Right cardiac atrium (tissue), 5 donors: Measurements from ENCODE around the gene CYTH1. TPM values are rescaled to one million over a fixed set of nuclear protein-coding genes. Genes with fewer than 3 reads are reported as not detected.
"Not testable (repeated sequence)": the region's sequence is repeated elsewhere in the genome, so short reads cannot be mapped to it uniquely, and the experiment has no call there.

Experiments
- ATAC-seq, 2 donors: fragments of 200-7000 bp; cut with Tn5 transposase; one replicate each; pipeline versions ENCODE4 v1.8.0 to v1.9.1; 2020; ENCODE audit warnings: moderate library complexity in 2 of 2, mild to moderate bottlenecking in 1 of 2
- DNase-seq, 3 donors: peaks; one replicate each; pipeline ENCODE4 v3.0.0-alpha.2; 2020
- H3K27ac ChIP-seq: one replicate; pipeline ENCODE4 v1.5.1; 2013; ENCODE audit warnings: mild to moderate bottlenecking, low read length, control low read depth, moderate library complexity
- H3K27me3 ChIP-seq: one replicate; pipeline ENCODE4 v1.6.1; 2013; ENCODE audit not compliant: control insufficient read depth, insufficient read depth
- H3K4me1 ChIP-seq: one replicate; pipeline ENCODE4 v1.6.1; 2013; ENCODE audit warnings: low read length; ENCODE audit not compliant: control insufficient read depth, insufficient read depth
- H3K4me3 ChIP-seq: one replicate; pipeline ENCODE4 v1.5.1; 2013; ENCODE audit warnings: low read length, control low read depth
- H3K9me3 ChIP-seq: one replicate; pipeline ENCODE4 v1.6.1; 2013; ENCODE audit warnings: low read length; ENCODE audit not compliant: control insufficient read depth
- WGBS: extraction: QIAGEN DNeasy Blood & Tissue Kit; methylation state at CpG from one replicate; pipeline ENCODE4 v1.1.7; 2013; 5-methylcytosine and 5-hydroxymethylcytosine counted together
- intact Hi-C, 4 donors: fragments of 100-400 bp; cut with DNase I; formaldehyde crosslinking; loops; one replicate each; pipeline versions ENCODE4 v1.11.0 to v1.14.0; 2022 to 2023
- polyA plus RNA-seq: library from polyadenylated mRNA; stranded (reverse); fragments of 200-250 nt; gene quantifications from one replicate; pipeline ENCODE4 v1.2.3, GENCODE V29; 2013
- total RNA-seq, 4 donors: library from RNA; stranded (reverse); fragmentation: NEBNext Ultra II Directional; extraction: Animal tissue kit (Norgen Biotek cat#: 25700); gene quantifications; one replicate each; pipeline ENCODE4 v1.2.1, GENCODE V29; 2021
- donor health status: healthy with polysubstance abuse.
- donor health status: DM: no; HTN: yes; CAD: no.
- donor health status: DM: no; HTN: no; CAD: no.
- donor health status: DM: no; HTN: yes; CAD: no; lungs with severe emphysema.
- donor health status: DM: yes; HTN: yes; CAD: no.

The CYTH1 gene
- total and polyA plus RNA-seq, 5 donors, result 22.5 to 39.1 (median 36.0) TPM

DNA sequence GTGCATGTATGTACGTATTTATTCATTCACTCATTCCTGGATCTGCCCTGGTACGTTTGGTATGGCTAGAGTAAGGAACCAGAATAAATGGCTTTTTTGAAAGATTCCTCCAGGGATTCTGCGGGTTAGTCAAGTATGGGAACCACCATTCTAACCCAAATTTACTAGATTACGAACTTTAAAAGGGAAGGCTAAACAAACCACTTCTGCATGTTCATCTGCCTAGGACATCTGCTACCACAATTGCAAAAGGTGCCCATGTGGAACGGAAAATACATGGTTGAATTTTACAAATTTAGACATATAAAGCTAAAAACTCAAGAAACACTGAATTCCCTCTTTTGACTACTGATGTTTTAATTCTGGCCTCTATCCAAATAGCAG, 22.1 kb downstream of the CYTH1 start:
- Histone ChIP-seq H3K4me1 (peaks cover 10% of the 10 kb centered on the region), H3K9me3 (no peaks in the 10 kb centered on the region), H3K27me3 (no peaks in the 10 kb centered on the region), H3K27ac (no peak overlapping the region), H3K4me3 (no peak overlapping the region)
- WGBS, result 90% methylated on average over 5 of the region's 5 CpGs
- ATAC-seq, result no peak
- DNase-seq, result no peak
- intact Hi-C loops, result no loop called here

- Histone ChIP-seq H3K4me1 (peaks cover 6% of the 10 kb centered on the region), H3K27me3 (no peaks in the 10 kb centered on the region), H3K9me3 (no peaks in the 10 kb centered on the region), H3K27ac (no peak overlapping the region), H3K4me3 (no peak overlapping the region)
- intact Hi-C loops, result no loop called here
- 48% methylated on average over 11 of the region's 11 CpGs for WGBS
- peak; percentile 70 to 91 (median 87) for DNase-seq
- peak; percentile 70 to 72 for ATAC-seq
Measured at GRCh38 chr17:78759203-78759968, 22.7 kb downstream of the CYTH1 start.

DNA sequence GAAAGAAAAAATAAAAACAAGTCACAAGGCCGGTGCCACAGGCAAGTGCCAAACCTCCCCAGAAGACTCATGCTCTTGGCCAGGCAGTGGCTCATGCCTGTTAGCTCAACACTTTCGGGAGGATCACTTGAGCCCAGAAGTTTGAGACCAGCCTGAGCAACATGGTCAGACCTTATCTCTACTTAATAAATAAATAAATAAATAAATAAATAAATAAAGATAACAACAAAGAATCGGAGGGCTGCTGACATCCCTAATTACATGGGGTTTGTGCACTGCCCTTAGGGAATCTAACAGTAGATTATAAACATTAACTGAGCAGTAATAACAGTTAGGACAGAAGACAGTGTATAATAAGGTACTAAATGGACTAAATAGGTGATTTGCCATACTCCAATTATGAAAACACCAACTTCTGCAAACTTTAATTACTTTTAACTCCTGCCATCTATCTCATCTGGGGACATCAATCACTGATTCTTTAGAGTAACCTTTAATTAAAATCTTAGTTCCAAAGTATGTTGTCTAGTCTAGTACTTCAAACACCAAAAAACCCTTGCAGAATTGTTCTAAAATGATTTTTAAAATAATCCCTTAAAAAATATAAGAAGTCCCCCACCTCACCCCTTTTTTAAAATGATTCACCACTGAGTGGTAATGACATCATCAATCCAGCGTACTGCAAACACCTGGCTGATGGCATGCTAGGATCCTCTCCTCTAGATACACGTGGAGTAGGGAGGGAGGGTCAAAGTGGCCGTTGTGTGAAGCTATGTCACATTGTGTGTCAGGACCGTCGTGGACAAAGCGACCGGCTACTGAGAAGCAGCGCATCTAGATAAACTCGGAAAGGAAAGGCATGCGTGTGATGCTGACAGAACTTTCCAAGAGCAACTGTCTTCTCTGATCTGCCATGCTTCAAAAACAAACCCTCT, 28.5 kb downstream of the CYTH1 start:
- Histone ChIP-seq H3K27ac (no peak overlapping the region), H3K9me3 (no peaks in the 10 kb centered on the region), H3K4me3 (no peak overlapping the region), H3K4me1 (peaks cover 8% of the 10 kb centered on the region), H3K27me3 (no peaks in the 10 kb centered on the region)
- intact Hi-C loops, result no loop called here
- DNase-seq (no peak), ATAC-seq (no peak)
- 74% methylated on average over 13 of the region's 13 CpGs for WGBS

- ATAC-seq, result no peak
- intact Hi-C loops, result no loop called here
Measured at GRCh38 chr17:78751447-78752161, 30.5 kb downstream of the CYTH1 start.

DNA sequence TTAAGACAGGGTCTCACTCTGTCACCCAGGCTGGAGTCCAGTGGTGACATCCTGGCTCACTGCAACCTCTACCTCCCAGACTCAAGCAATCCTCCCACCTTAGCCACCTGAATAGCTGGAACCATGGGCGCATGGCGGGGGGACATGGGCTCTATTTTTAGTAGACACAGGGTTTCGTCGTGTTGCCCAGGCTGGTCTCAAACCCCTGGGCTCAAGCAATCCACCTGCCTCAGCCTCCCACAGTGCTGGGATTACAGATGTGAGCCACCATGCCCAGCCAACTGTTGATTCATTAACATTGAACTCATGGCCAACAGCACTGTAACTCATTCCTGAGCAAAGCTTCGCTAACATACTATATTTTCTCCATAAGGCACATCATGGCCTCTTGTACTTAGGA, 31.1 kb downstream of the CYTH1 start:
- peaks cover 18% of the 10 kb centered on the region for H3K4me1 ChIP-seq
- DNase-seq, H3K27ac ChIP-seq, intact Hi-C loops, ATAC-seq, H3K9me3 ChIP-seq, H3K4me3 ChIP-seq, H3K27me3 ChIP-seq: not testable (repeated sequence)
- 95% methylated on average over 5 of the region's 5 CpGs for WGBS

More at GRCh38 chr17:78751447-78752161, 30.5 kb downstream of the CYTH1 start:
- Histone ChIP-seq H3K27ac (no peak overlapping the region), H3K4me3 (no peak overlapping the region), H3K9me3 (no peaks in the 10 kb centered on the region), H3K27me3 (no peaks in the 10 kb centered on the region), H3K4me1 (peaks cover 16% of the 10 kb centered on the region)
- WGBS, result 89% methylated on average over 14 of the region's 14 CpGs
- no peak for DNase-seq

DNA sequence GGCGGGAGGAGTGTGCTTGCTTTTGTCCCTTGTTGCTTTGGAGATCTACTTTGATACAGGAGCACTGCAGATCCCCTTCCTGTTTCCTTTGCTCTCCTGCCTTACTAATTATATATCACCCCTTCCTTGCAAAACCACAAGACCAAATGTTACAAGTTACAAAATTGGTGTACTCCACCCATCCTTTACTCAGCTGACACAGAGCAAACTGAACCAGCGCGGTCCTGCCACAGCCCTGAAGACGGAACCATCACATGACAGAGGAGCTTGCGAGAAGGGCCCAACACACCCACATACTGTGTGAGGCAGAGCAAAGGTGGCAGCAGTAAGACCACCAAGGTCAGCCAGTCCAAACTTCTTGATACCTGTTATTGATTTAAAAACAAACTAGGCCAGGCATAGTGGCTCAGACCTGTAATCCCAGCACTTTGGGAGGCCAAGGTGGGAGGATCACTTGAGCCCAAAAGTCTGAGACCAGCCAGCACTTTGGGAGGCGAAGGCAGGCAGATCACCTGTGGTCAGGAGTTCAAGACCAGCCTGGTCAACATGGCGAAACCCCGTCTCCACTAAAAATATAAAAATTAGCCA, 33.2 kb downstream of the CYTH1 start:
- peaks cover 18% of the 10 kb centered on the region for H3K4me1 ChIP-seq
- intact Hi-C loops, result no loop called here
- peak; percentile 82 to 89 for ATAC-seq
- DNase-seq, result peak; percentile 57 to 82 (median 77)
- H3K9me3 ChIP-seq, result no peaks in the 10 kb centered on the region
- H3K27ac ChIP-seq, result peak overlapping the region; percentile 36
- 73% methylated on average over 8 of the region's 8 CpGs for WGBS
- H3K27me3 ChIP-seq, result no peaks in the 10 kb centered on the region
- no peak overlapping the region for H3K4me3 ChIP-seq

DNA sequence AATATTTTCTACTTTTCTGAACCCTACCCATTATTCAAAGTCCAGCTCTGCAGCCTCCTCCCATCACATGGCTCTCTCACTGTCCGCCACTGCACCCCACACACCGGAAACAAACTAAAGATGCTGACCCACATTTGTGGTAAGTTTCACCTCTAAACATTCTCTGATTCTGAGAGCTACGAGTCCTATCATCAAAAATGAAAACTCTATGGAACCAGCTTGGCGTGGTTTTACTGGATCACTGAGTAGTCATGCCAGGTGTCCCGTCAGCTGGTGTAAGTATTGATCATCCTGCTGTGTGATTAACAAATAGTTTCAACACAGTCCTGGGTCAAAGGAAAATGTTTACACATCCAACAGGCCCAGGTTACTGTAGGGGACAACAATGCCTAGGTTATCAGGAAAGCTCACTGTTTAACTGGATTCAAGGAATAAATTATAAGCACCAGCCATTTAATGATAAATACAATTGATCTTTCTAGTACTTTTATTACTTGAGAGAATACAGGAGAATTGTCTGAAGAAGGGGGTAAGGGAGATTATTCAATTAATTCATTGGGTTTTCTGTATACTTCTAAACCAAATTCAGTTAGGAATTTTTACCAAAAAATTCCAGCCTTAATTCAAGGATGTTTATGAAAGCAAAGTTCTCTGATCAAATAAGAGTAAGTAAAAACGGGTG, 33.9 kb downstream of the CYTH1 start:
- no peak overlapping the region for H3K4me3 ChIP-seq
- peak in 1 of 2 donors; percentile 36 for ATAC-seq
- peak overlapping the region; percentile 25 for H3K27ac ChIP-seq

GRCh38 chr17:78747488-78747887, 34.6 kb downstream of the CYTH1 start:
- intact Hi-C loops, result no loop called here
- WGBS, result 77% methylated on average over 2 of the region's 2 CpGs
- no peaks in the 10 kb centered on the region for H3K9me3 ChIP-seq
- H3K4me3 ChIP-seq, result no peak overlapping the region
- peak overlapping the region; percentile 22 for H3K27ac ChIP-seq
- ATAC-seq (no peak), DNase-seq (no peak)
- H3K4me1 ChIP-seq, result peaks cover 17% of the 10 kb centered on the region
- H3K27me3 ChIP-seq, result no peaks in the 10 kb centered on the region

More for the DNA sequence above, 33.9 kb downstream of the CYTH1 start:
- DNase-seq, result no peak
- no peaks in the 10 kb centered on the region for H3K9me3 ChIP-seq
- WGBS, result 62% methylated on average over 6 of the region's 6 CpGs
- peaks cover 17% of the 10 kb centered on the region for H3K4me1 ChIP-seq
- H3K27me3 ChIP-seq, result no peaks in the 10 kb centered on the region
- intact Hi-C loops, result no loop called here

DNA sequence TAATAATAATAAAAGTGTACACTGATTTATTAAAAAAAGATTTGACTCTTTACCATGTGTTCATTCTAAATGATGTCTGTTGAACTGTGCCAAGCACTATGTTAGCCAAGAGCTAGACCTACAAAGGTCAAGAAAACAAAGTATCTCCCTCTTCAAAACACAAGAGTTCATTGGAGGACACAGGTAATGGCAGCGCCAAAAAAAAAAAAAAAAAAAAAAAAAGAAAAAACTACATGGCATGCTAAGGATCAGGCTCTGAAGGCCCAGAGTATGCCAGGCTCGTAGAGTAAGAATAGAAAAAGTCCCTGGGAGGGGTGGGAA, 35.2 kb downstream of the CYTH1 start:
- ATAC-seq, result peak in 1 of 2 donors; percentile 17
- WGBS, result 62% methylated on average over 2 of the region's 2 CpGs
- no peak overlapping the region for H3K4me3 ChIP-seq
- no peaks in the 10 kb centered on the region for H3K27me3 ChIP-seq
- no peak overlapping the region for H3K27ac ChIP-seq
- no peak for DNase-seq
- intact Hi-C loops, result no loop called here
- no peaks in the 10 kb centered on the region for H3K9me3 ChIP-seq
- peaks cover 17% of the 10 kb centered on the region for H3K4me1 ChIP-seq

DNA sequence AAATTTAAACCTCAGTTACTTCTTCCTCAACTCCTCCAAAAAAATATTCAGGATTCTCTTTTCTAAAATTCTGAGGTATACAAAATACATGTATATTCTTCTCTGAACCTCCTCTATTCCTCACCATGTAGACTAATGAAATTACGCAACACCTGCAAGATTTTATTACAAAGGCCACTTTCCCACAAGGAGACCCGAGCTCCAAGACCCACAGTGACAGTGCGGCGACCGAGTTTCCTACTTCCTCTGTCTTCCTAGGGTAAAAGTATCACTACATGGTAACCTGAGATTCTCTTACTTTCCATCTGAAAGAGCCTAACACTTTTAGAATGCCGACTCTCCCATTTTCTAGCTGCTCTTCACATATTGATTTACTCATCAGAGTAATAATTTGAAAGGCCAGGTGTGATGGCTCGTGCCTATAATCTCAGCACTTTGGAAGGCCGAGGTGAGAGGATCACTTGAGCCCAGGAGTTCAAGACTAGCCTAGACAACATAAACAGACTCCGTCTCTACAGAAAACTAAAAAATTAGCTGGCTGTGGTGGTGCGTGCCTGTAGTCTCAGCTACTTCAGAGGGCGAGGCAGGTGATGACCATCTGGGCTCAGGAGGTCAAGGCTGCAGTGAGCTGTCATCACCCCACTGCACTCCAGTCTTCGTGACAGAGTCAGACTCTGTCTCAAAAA, 35.7 kb downstream of the CYTH1 start:
- no peak overlapping the region for H3K4me3 ChIP-seq
- peak overlapping the region; percentile 42 for H3K27ac ChIP-seq
- no peaks in the 10 kb centered on the region for H3K9me3 ChIP-seq
- intact Hi-C loops, result no loop called here
- peaks cover 17% of the 10 kb centered on the region for H3K4me1 ChIP-seq
- ATAC-seq (no peak), DNase-seq (no peak)
- no peaks in the 10 kb centered on the region for H3K27me3 ChIP-seq
- WGBS, result 75% methylated on average over 12 of the region's 12 CpGs
